ENCODE data around the gene CAPRIN1. TPM values are rescaled to one million over a fixed set of nuclear protein-coding genes. Genes with fewer than 3 reads are reported as not detected.
"Not testable (repeated sequence)": the region's sequence is repeated elsewhere in the genome, so short reads cannot be mapped to it uniquely, and the experiment has no call there.

CAPRIN1 gene
- total and polyA plus RNA-seq, 3 experiments from 2014 or later, result 75.2 to 287 (median 275) TPM

DNA sequence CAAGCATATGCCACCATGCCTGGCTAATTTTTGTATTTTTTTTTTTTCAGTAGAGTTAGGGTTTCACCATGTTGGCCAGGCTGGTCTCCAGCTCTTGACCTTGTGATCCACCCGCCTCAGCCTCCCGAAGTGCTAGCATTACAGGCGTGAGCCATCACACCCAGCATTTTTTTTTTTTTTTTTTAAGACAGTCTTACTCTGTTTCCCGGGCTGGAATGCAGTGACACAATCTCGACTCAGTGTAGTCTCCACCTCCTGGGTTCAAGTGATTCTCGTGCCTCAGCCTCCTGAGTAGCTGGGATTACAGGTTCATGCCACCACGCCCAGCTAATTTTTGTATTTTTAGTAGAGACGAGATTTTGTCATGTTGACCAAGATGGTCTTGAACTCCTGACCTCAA, 15.2 kb downstream of the CAPRIN1 start:
- H3K4me3 ChIP-seq (ENCODE audit: low read length); H3K27me3 ChIP-seq (ENCODE audit: insufficient read depth, low read length, poor library complexity, severe bottlenecking); DNase-seq; H3K9me3 ChIP-seq (ENCODE audit: low read length); H3K9me3 Mint-ChIP-seq; H3K27me3 Mint-ChIP-seq; H3K36me3 ChIP-seq (ENCODE audit: insufficient read depth, low read length); H3K27ac ChIP-seq (ENCODE audit: low read depth, low read length); POLR2A ChIA-PET: not testable (repeated sequence)
- Mint-ChIP-seq H3K4me1 (peaks cover 64 to 86% (median 79%) of the 10 kb centered on the region in 3 donors), H3K4me3 (peak overlapping the region in 4 of 7 donors; percentile 4 to 47 (median 30)), H3K36me3 (peaks cover 0 to 55% (median 11%) of the 10 kb centered on the region in 3 donors), H3K27ac (peak overlapping the region in 3 of 8 donors; percentile 56 to 81 (median 70))
- H3K4me1 ChIP-seq (ENCODE audit: insufficient read depth, low read length), result peaks cover 39% of the 10 kb centered on the region
- CTCF ChIA-PET, result interaction anchor here (0.7 to 1.8 kb wide), 2 partner anchors 15 to 70 kb away, joined by 3 to 6 read pairs; no protein-coding TSS in a partner anchor

DNA sequence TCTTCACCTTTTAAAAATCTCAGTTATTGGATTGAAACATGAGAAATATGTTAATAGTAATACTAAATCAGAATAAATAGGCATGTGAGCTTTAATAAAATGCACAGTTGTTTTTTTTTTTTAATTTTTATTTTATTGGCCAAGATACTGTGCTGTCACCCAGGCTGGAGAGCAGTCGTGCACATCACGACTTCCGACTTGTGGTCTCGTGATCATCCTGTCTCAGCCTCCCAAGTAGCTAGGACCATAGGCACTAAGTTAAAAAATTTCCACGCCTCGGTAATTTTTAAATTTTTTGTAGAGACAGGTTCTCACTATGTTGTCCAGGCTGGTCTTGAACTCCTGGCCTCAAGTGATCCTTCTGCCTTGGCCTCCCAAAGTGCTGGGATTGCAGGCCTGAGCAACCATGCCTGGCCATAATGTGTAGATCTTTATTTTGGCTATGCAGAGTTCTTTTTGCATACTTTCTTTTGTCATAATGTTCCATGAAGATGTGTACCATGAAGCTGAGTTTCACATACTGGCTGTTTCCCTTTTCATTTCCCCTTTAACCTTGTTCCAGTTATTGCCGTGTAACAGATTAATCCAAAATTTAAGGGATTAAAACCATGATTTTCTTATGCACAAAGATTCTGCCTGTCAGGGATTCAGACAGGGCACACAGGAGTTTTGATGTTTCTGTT, 16.0 kb downstream of the CAPRIN1 start:
- Histone ChIP-seq H3K36me3 (ENCODE audit: insufficient read depth, low read length) (peaks cover 7% of the 10 kb centered on the region), H3K27ac (ENCODE audit: low read depth, low read length) (no peak overlapping the region), H3K9me3 (ENCODE audit: low read length) (no peaks in the 10 kb centered on the region), H3K4me1 (ENCODE audit: insufficient read depth, low read length) (peaks cover 35% of the 10 kb centered on the region), H3K27me3 (ENCODE audit: insufficient read depth, low read length, poor library complexity, severe bottlenecking) (no peaks in the 10 kb centered on the region), H3K4me3 (ENCODE audit: low read length) (no peak overlapping the region)
- ChIA-PET CTCF (interaction anchor here (1.4 to 1.8 kb wide), 2 partner anchors 10 to 71 kb away, joined by 3 to 6 read pairs; no protein-coding TSS in a partner anchor), POLR2A (no interaction called here)
- Mint-ChIP-seq H3K27ac (peak overlapping the region in 7 of 8 donors; percentile 45 to 79 (median 68)), H3K36me3 (peaks cover 0 to 58% (median 9%) of the 10 kb centered on the region in 3 donors), H3K4me1 (peaks cover 62 to 83% (median 77%) of the 10 kb centered on the region in 3 donors), H3K4me3 (peak overlapping the region in 5 of 7 donors; percentile 6 to 49 (median 37)), H3K9me3 (no peaks in the 10 kb centered on the region), H3K27me3 (no peaks in the 10 kb centered on the region)
- no peak for DNase-seq

DNA sequence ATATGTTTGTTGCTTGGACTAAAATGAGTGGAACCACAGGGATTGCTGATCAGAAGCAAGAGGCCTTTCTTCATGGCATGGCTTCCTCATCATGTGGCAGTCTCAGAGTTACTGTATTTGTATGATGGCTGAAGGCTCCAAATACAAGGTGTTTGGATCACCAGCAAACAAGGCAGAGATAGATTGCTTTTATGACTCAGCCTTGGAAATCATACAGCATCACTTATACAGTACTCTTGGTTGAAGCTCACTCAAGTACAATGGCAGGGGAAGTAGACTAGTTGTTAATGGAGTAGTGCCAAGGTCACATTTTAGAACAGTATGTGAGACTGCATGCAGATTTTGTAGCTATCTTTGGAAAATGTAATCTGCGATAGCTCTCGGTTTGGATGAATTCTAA, 16.6 kb downstream of the CAPRIN1 start:
- no peak overlapping the region for H3K27ac ChIP-seq (ENCODE audit: low read depth, low read length)
- H3K4me1 ChIP-seq (ENCODE audit: insufficient read depth, low read length), result peaks cover 32% of the 10 kb centered on the region
- no peaks in the 10 kb centered on the region for H3K9me3 ChIP-seq (ENCODE audit: low read length)
- DNase-seq, result no peak
- peaks cover 60 to 82% (median 74%) of the 10 kb centered on the region in 3 donors for H3K4me1 Mint-ChIP-seq
- ChIA-PET CTCF (interaction anchor here (1.4 to 1.8 kb wide), 2 partner anchors 10 to 72 kb away, joined by 3 to 6 read pairs; no protein-coding TSS in a partner anchor), POLR2A (no interaction called here)
- no peaks in the 10 kb centered on the region for H3K27me3 Mint-ChIP-seq
- peaks cover 12% of the 10 kb centered on the region for H3K36me3 ChIP-seq (ENCODE audit: insufficient read depth, low read length)
- peaks cover 0 to 59% (median 9%) of the 10 kb centered on the region in 3 donors for H3K36me3 Mint-ChIP-seq
- no peaks in the 10 kb centered on the region for H3K9me3 Mint-ChIP-seq
- no peaks in the 10 kb centered on the region for H3K27me3 ChIP-seq (ENCODE audit: insufficient read depth, low read length, poor library complexity, severe bottlenecking)
- no peak overlapping the region for H3K4me3 ChIP-seq (ENCODE audit: low read length)
- H3K27ac Mint-ChIP-seq, result peak overlapping the region in 5 of 8 donors; percentile 0 to 72 (median 45)
- peak overlapping the region in 4 of 7 donors; percentile 6 to 49 (median 42) for H3K4me3 Mint-ChIP-seq

DNA sequence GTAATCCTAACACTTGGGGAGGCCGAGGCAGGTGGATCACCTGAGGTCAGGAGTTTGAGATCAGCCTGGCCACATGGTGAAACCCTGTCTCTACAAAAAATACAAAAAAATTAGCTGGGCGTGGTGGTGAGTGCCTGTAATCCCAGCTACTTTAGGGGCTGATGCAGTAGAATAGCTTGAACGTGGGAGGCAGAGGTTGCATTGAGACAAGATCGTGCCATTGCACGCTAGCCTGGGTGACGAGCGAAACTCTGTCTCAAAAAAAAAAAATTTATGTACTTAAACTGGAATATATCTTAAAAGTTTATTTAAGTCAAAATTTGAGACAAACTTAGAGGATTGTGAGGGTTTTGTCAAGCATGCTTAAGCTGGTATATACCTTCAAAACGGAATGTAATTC, 19.8 kb downstream of the CAPRIN1 start:
- Mint-ChIP-seq H3K4me3 (peak overlapping the region in 1 of 7 donors; percentile 61), H3K27ac (peak overlapping the region in 1 of 8 donors; percentile 17), H3K4me1 (peaks cover 52 to 83% (median 78%) of the 10 kb centered on the region in 3 donors), H3K36me3 (peaks cover 0 to 66% (median 7%) of the 10 kb centered on the region in 3 donors)
- not testable (repeated sequence) for H3K9me3 Mint-ChIP-seq; H3K27ac ChIP-seq (ENCODE audit: low read depth, low read length); H3K4me3 ChIP-seq (ENCODE audit: low read length); H3K27me3 Mint-ChIP-seq; H3K9me3 ChIP-seq (ENCODE audit: low read length); H3K27me3 ChIP-seq (ENCODE audit: insufficient read depth, low read length, poor library complexity, severe bottlenecking); DNase-seq
- Histone ChIP-seq H3K4me1 (ENCODE audit: insufficient read depth, low read length) (peaks cover 31% of the 10 kb centered on the region), H3K36me3 (ENCODE audit: insufficient read depth, low read length) (peaks cover 30% of the 10 kb centered on the region)
- POLR2A ChIA-PET, result interaction anchor here (1.0 kb wide), 1 partner anchor 18 kb away, joined by 5 read pairs; no protein-coding TSS in a partner anchor
- CTCF ChIA-PET, result interaction anchor here (1.2 kb wide), 1 partner anchor 75 kb away, joined by 3 read pairs; no protein-coding TSS in a partner anchor

DNA sequence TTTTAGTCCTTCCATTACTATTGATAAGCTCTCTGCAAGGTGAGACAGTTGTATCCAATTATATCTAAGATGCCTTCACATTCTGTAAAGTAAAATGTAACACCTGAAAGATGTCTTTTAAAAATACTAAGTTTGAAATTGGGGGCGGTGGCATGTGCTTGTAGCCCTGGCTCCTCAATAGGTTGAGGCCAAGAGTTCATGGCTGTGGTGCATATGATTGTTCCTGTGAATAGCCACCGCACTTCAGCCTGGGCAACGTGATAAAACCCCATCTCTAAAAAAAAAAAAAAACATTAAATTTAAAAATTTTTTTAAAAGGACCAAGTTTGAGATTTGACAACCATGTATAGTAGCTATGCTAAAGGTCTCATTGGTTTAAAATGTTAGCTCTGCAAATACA, 20.5 kb downstream of the CAPRIN1 start:
- Mint-ChIP-seq H3K4me1 (peaks cover 50 to 80% (median 76%) of the 10 kb centered on the region in 3 donors), H3K27ac (peak overlapping the region in 1 of 8 donors; percentile 17), H3K9me3 (no peaks in the 10 kb centered on the region), H3K36me3 (peaks cover 0 to 67% (median 8%) of the 10 kb centered on the region in 3 donors), H3K27me3 (no peaks in the 10 kb centered on the region), H3K4me3 (no peak overlapping the region)
- Histone ChIP-seq H3K4me1 (ENCODE audit: insufficient read depth, low read length) (peaks cover 31% of the 10 kb centered on the region), H3K4me3 (ENCODE audit: low read length) (no peak overlapping the region), H3K27me3 (ENCODE audit: insufficient read depth, low read length, poor library complexity, severe bottlenecking) (no peaks in the 10 kb centered on the region), H3K36me3 (ENCODE audit: insufficient read depth, low read length) (peaks cover 35% of the 10 kb centered on the region), H3K27ac (ENCODE audit: low read depth, low read length) (no peak overlapping the region), H3K9me3 (ENCODE audit: low read length) (no peaks in the 10 kb centered on the region)
- ChIA-PET CTCF (no interaction called here), POLR2A (interaction anchor here (0.5 to 1.0 kb wide), 2 partner anchors 12 to 19 kb away, joined by 5 read pairs; no protein-coding TSS in a partner anchor)
- DNase-seq, result no peak

DNA sequence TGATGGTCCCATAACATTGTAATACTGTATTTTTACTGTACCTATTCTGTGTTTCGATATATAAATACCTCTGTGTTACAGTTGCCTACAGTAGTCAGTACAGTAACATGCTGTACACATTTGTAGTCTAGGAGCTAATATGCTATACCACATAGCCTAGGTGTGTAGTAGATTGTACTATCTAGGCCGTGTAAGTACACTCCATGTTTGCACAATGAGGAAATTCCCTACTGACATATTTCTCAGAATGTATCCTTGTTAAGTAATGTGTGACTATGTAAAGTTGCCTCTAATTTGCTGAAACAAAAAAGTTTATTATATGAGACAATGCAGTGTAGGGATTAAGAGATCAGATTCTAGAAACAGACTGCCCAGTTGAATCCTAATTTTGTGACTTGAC, 21.3 kb downstream of the CAPRIN1 start:
- POLR2A ChIA-PET, result no interaction called here
- peak overlapping the region in 2 of 8 donors; percentile 68 to 69 for H3K27ac Mint-ChIP-seq
- H3K4me3 Mint-ChIP-seq, result no peak overlapping the region
- no peaks in the 10 kb centered on the region for H3K27me3 ChIP-seq (ENCODE audit: insufficient read depth, low read length, poor library complexity, severe bottlenecking)
- H3K9me3 ChIP-seq (ENCODE audit: low read length), result no peaks in the 10 kb centered on the region
- no peak overlapping the region for H3K4me3 ChIP-seq (ENCODE audit: low read length)
- no peaks in the 10 kb centered on the region for H3K27me3 Mint-ChIP-seq
- CTCF ChIA-PET, result no interaction called here
- H3K36me3 ChIP-seq (ENCODE audit: insufficient read depth, low read length), result peaks cover 35% of the 10 kb centered on the region
- H3K27ac ChIP-seq (ENCODE audit: low read depth, low read length), result no peak overlapping the region
- H3K36me3 Mint-ChIP-seq, result peaks cover 0 to 71% (median 8%) of the 10 kb centered on the region in 3 donors
- no peaks in the 10 kb centered on the region for H3K9me3 Mint-ChIP-seq
- H3K4me1 Mint-ChIP-seq, result peaks cover 47 to 80% (median 77%) of the 10 kb centered on the region in 3 donors
- H3K4me1 ChIP-seq (ENCODE audit: insufficient read depth, low read length), result peaks cover 27% of the 10 kb centered on the region
- DNase-seq, result no peak

DNA sequence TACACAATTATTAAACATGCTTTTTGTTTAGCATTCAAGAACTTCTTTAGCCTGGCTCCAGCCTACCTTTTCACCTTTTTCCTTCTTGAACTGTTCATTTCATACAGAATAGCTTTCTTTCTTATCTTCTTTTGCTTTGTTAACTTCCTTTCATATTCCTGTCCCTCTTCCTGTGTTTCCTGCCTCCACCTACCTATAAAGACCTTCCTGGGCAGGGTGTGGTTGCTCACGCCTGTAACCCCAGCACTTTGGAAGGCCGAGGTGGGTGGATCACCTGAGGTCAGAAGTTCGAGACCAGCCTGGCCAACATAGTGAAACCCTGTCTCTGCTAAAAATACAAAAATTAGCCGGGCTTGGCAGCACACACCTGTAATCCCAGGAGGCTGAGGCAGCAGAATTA, 22.9 kb downstream of the CAPRIN1 start:
- POLR2A ChIA-PET, result no interaction called here

More for the DNA sequence above, 22.9 kb downstream of the CAPRIN1 start:
- H3K4me1 ChIP-seq (ENCODE audit: insufficient read depth, low read length), result peaks cover 15% of the 10 kb centered on the region
- H3K4me1 Mint-ChIP-seq, result peaks cover 42 to 77% (median 66%) of the 10 kb centered on the region in 3 donors
- no peak overlapping the region for H3K4me3 ChIP-seq (ENCODE audit: low read length)
- CTCF ChIA-PET, result no interaction called here
- H3K36me3 ChIP-seq (ENCODE audit: insufficient read depth, low read length), result peaks cover 39% of the 10 kb centered on the region
- H3K9me3 ChIP-seq (ENCODE audit: low read length), result no peaks in the 10 kb centered on the region
- peak overlapping the region in 7 of 8 donors; percentile 26 to 84 (median 70) for H3K27ac Mint-ChIP-seq
- no peaks in the 10 kb centered on the region for H3K27me3 ChIP-seq (ENCODE audit: insufficient read depth, low read length, poor library complexity, severe bottlenecking)
- H3K27me3 Mint-ChIP-seq, result no peaks in the 10 kb centered on the region
- no peak overlapping the region for H3K4me3 Mint-ChIP-seq
- H3K36me3 Mint-ChIP-seq, result peaks cover 0 to 79% (median 14%) of the 10 kb centered on the region in 3 donors
- DNase-seq, result no peak
- H3K27ac ChIP-seq (ENCODE audit: low read depth, low read length), result no peak overlapping the region
- H3K9me3 Mint-ChIP-seq, result no peaks in the 10 kb centered on the region

Data from CD8-positive, alpha-beta memory T cell (primary cell).